Activated B cell treated with CpG ODN at 0.5 μM for 24 hours (primary cell): ENCODE results near the gene LST1. TPM values are rescaled to one million over a fixed set of nuclear protein-coding genes. Genes with fewer than 3 reads are reported as not detected.
A peak's percentile ranks its signal among the peaks of the same experiment; 100 is the strongest.

Source experiments
- ATAC-seq: fragments of 200-7000 bp; cut with Tn5 transposase; one replicate; pipeline ENCODE4 v1.10.0; 2021; ENCODE audit warnings: low read depth, mild to moderate bottlenecking, moderate library complexity
- CTCF ChIA-PET: fragments of 350-600 bp; sonication (Branson Sonifier 250); formaldehyde crosslinking; loops from one replicate; lab custom pipeline; 2021; ENCODE audit warnings: antibody characterized with exemption; lab: Charles Lee
- POLR2A ChIA-PET: fragments of 350-600 bp; sonication (Branson Sonifier 250); formaldehyde crosslinking; loops from one replicate; lab custom pipeline; 2021; ENCODE audit warnings: antibody characterized with exemption; lab: Charles Lee
- DNase-seq: peaks from one replicate; pipeline ENCODE4 v3.0.0; 2022
- H3K27ac Mint-ChIP-seq: one replicate; pipeline ENCODE4 v1.8.0; 2020; ENCODE audit warnings: mixed read lengths
- H3K27me3 Mint-ChIP-seq: one replicate; pipeline ENCODE4 v1.8.0; 2021; ENCODE audit warnings: mixed read lengths
- H3K36me3 Mint-ChIP-seq: one replicate; pipeline ENCODE4 v1.8.0; 2021; ENCODE audit warnings: low read depth, mixed read lengths
- H3K4me1 Mint-ChIP-seq: one replicate; pipeline ENCODE4 v1.8.0; 2021; ENCODE audit warnings: mixed read lengths
- H3K4me3 Mint-ChIP-seq: one replicate; pipeline ENCODE4 v1.8.0; 2020; ENCODE audit warnings: mild to moderate bottlenecking, mixed read lengths
- H3K9me3 Mint-ChIP-seq: one replicate; pipeline ENCODE4 v1.8.0; 2020; ENCODE audit warnings: mixed read lengths
- intact Hi-C: fragments of 100-400 bp; cut with micrococcal nuclease; formaldehyde crosslinking; loops from one replicate; pipeline ENCODE4 v1.15.1; 2024
- total RNA-seq: library from RNA; stranded (reverse); gene quantifications from 2 replicates; pipeline ENCODE4 v1.2.3, GENCODE V29; 2022
- TF ChIP-seq, protein P1 (sequence below): fragments of 200-600 bp; IDR thresholded peaks from one replicate; pipeline ENCODE4 v1.8.0; 2022; ENCODE audit warnings: antibody characterized with exemption, mild to moderate bottlenecking

LST1 gene
- total RNA-seq, 1 donor from 2014 or later = 8.4 TPM

DNA sequence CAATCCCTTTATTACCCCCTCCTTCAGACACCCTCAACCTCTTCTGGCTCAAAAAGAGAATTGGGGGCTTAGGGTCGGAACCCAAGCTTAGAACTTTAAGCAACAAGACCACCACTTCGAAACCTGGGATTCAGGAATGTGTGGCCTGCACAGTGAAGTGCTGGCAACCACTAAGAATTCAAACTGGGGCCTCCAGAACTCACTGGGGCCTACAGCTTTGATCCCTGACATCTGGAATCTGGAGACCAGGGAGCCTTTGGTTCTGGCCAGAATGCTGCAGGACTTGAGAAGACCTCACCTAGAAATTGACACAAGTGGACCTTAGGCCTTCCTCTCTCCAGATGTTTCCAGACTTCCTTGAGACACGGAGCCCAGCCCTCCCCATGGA lies 8.5 kb upstream of the LST1 start:
- no peak for DNase-seq
- CTCF ChIA-PET = interaction anchor here (0.7 to 25.7 kb wide), 4 partner anchors 9 to 252 kb away, joined by 4 to 611 read pairs (median 294); partner anchors contain the start of genes ATP6V1G2, DDX39B, NCR3 and NFKBIL1
- peak overlapping the region; percentile 98 for H3K4me3 Mint-ChIP-seq
- H3K36me3 Mint-ChIP-seq = peaks cover 71% of the 10 kb centered on the region
- H3K27me3 Mint-ChIP-seq = no peaks in the 10 kb centered on the region
- H3K9me3 Mint-ChIP-seq = no peaks in the 10 kb centered on the region
- no peak for ATAC-seq
- TF ChIP-seq, protein P1, sequence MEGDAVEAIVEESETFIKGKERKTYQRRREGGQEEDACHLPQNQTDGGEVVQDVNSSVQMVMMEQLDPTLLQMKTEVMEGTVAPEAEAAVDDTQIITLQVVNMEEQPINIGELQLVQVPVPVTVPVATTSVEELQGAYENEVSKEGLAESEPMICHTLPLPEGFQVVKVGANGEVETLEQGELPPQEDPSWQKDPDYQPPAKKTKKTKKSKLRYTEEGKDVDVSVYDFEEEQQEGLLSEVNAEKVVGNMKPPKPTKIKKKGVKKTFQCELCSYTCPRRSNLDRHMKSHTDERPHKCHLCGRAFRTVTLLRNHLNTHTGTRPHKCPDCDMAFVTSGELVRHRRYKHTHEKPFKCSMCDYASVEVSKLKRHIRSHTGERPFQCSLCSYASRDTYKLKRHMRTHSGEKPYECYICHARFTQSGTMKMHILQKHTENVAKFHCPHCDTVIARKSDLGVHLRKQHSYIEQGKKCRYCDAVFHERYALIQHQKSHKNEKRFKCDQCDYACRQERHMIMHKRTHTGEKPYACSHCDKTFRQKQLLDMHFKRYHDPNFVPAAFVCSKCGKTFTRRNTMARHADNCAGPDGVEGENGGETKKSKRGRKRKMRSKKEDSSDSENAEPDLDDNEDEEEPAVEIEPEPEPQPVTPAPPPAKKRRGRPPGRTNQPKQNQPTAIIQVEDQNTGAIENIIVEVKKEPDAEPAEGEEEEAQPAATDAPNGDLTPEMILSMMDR = no peak
- H3K27ac Mint-ChIP-seq = peak overlapping the region; percentile 99
- peaks cover 85% of the 10 kb centered on the region for H3K4me1 Mint-ChIP-seq
- intact Hi-C loops = no loop called here
- POLR2A ChIA-PET = interaction anchor here (0.6 to 26.0 kb wide), 8 partner anchors 1 to 272 kb away, joined by 3 to 1155 read pairs (median 129); partner anchors contain the start of genes ATP6V1G2, BAG6, LST1 and LTA

DNA sequence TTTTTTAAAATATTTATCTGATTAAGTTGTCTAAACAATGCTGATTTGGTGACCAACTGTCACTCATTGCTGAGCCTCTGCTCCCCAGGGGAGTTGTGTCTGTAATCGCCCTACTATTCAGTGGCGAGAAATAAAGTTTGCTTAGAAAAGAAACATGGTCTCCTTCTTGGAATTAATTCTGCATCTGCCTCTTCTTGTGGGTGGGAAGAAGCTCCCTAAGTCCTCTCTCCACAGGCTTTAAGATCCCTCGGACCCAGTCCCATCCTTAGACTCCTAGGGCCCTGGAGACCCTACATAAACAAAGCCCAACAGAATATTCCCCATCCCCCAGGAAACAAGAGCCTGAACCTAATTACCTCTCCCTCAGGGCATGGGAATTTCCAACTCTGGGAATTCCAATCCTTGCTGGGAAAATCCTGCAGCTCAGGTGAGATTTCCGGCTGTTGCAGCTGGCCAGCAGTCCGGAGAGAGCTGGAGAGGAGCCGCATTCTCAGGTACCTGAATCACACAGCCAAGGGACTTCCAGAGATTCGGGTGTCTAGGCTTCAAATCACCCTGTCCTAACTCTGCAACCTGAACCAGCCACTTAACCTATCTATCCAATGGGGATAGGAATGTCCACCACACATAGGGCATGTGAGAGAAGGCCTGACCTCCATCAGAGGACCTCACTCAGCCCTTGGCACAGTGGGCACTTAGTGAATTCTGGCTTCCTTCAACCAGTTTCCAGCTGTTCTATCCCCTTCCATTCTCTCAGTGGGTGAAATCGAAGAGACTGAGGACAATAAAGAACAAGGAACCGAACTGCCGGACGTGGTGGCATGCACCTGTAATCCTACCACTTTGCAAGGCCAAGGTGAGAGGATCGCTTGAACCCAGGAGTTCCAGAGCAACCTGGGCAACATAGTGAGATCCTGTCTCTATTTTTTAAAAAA lies 7.6 kb upstream of the LST1 start:
- ChIA-PET CTCF (interaction anchor here (0.7 to 25.7 kb wide), 4 partner anchors 10 to 252 kb away, joined by 4 to 611 read pairs (median 294); partner anchors contain the start of genes ATP6V1G2, DDX39B, NCR3 and NFKBIL1), POLR2A (interaction anchor here (12.8 to 26.0 kb wide), 4 partner anchors 2 to 26 kb away, joined by 234 to 1155 read pairs (median 868); partner anchors contain the start of genes LST1, LTA, LTB and NCR3)
- DNase-seq (no peak), ATAC-seq (no peak)
- Mint-ChIP-seq H3K4me1 (peaks cover 83% of the 10 kb centered on the region), H3K27me3 (no peaks in the 10 kb centered on the region), H3K9me3 (no peaks in the 10 kb centered on the region), H3K27ac (peak overlapping the region; percentile 94), H3K36me3 (peaks cover 63% of the 10 kb centered on the region), H3K4me3 (peak overlapping the region; percentile 78)
- intact Hi-C loops = no loop called here
- TF ChIP-seq, protein P1 = no peak

DNA sequence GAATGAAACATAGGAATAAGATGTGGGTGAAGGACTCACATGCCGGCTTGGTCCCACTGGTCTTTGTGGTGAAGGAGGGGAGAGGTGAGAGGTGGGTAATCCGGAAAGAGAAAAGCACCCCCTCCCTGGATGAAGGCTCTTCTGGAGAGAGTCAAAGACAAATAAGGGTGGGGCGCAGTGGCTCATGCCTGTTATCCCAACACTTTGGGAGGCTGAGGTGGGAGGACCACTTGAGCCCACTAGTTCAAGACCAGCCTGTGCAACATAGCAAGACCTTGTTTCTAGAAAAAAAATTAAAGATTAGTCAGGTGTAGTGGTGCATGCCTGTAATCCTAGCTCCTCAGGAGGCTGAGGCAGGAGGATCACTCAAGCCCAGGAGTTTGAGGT lies 7.0 kb upstream of the LST1 start:
- DNase-seq (no peak), ATAC-seq (no peak)
- Mint-ChIP-seq H3K36me3 (peaks cover 57% of the 10 kb centered on the region), H3K27me3 (no peaks in the 10 kb centered on the region), H3K4me1 (peaks cover 83% of the 10 kb centered on the region), H3K9me3 (no peaks in the 10 kb centered on the region), H3K27ac (peak overlapping the region; percentile 94), H3K4me3 (peak overlapping the region; percentile 78)
- POLR2A ChIA-PET = interaction anchor here (12.8 to 26.0 kb wide), 4 partner anchors 2 to 27 kb away, joined by 234 to 1155 read pairs (median 868); partner anchors contain the start of genes LST1, LTA, LTB and NCR3
- intact Hi-C loops = no loop called here
- TF ChIP-seq, protein P1 = no peak
- CTCF ChIA-PET = interaction anchor here (2.2 to 25.7 kb wide), 3 partner anchors 11 to 26 kb away, joined by 12 to 611 read pairs (median 577); partner anchors contain the start of genes ATP6V1G2, DDX39B, NCR3 and NFKBIL1

GRCh38 chr6:31579546-31580437 lies 6.3 kb upstream of the LST1 start:
- peak overlapping the region; percentile 94 for H3K27ac Mint-ChIP-seq
- DNase-seq = no peak

More at GRCh38 chr6:31579546-31580437, 6.3 kb upstream of the LST1 start:
- Mint-ChIP-seq H3K4me3 (peak overlapping the region; percentile 99), H3K4me1 (peaks cover 83% of the 10 kb centered on the region), H3K27me3 (no peaks in the 10 kb centered on the region), H3K9me3 (no peaks in the 10 kb centered on the region), H3K36me3 (peaks cover 55% of the 10 kb centered on the region)
- CTCF ChIA-PET = interaction anchor here (1.0 to 25.7 kb wide), 6 partner anchors 9 to 85 kb away, joined by 3 to 611 read pairs (median 16); partner anchors contain the start of genes ATP6V1G2, DDX39B, GPANK1 and LTA
- intact Hi-C loops = loop anchor here (1.0 to 2.0 kb wide), 5 partner anchors 7 to 41 kb away; partner anchors contain the start of genes LTA and PRRC2A
- POLR2A ChIA-PET = interaction anchor here (0.6 to 26.0 kb wide), 9 partner anchors 3 to 235 kb away, joined by 4 to 1155 read pairs (median 44); partner anchors contain the start of genes ATP6V1G2, BAG6, DDX39B and LST1
- TF ChIP-seq, protein P1 = no peak
- ATAC-seq = no peak
